ENCODE data around the gene TPX2. TPM values are rescaled to one million over a fixed set of nuclear protein-coding genes. Genes with fewer than 3 reads are reported as not detected.

The TPX2 gene
- total RNA-seq, 1 donor from 2014 or later, result 126 TPM

GRCh38 chr20:31700747-31701146 lies 38.3 kb upstream of the TPX2 start:
- DNase-seq (ENCODE audit: low read depth), result no peak
- no peak overlapping the region for H3K4me3 ChIP-seq (ENCODE audit: low read depth, low read length)
- TF ChIP-seq CTCF (conservative IDR thresholded peaks at IDR 0.05; ENCODE audit: low read depth, low read length), result no peak

- TF ChIP-seq CTCF (conservative IDR thresholded peaks at IDR 0.05; ENCODE audit: low read depth, low read length), result no peak
- H3K4me3 ChIP-seq (ENCODE audit: low read depth, low read length), result no peak overlapping the region
- no peak for DNase-seq (ENCODE audit: low read depth)
Observed at GRCh38 chr20:31701591-31701990, 37.5 kb upstream of the TPX2 start.

- no peak overlapping the region for H3K4me3 ChIP-seq (ENCODE audit: low read depth, low read length)
- TF ChIP-seq CTCF (conservative IDR thresholded peaks at IDR 0.05; ENCODE audit: low read depth, low read length), result no peak
- peak; percentile 79 for DNase-seq (ENCODE audit: low read depth)
Observed at GRCh38 chr20:31704225-31705119, 34.6 kb upstream of the TPX2 start.

- TF ChIP-seq CTCF (conservative IDR thresholded peaks at IDR 0.05; ENCODE audit: low read depth, low read length), result no peak
- H3K4me3 ChIP-seq (ENCODE audit: low read depth, low read length), result no peak overlapping the region
- DNase-seq (ENCODE audit: low read depth), result no peak
Observed at GRCh38 chr20:31705191-31705590, 33.9 kb upstream of the TPX2 start.

GRCh38 chr20:31705598-31706597 lies 33.2 kb upstream of the TPX2 start:
- H3K4me3 ChIP-seq (ENCODE audit: low read depth, low read length), result no peak overlapping the region
- no peak for TF ChIP-seq CTCF (conservative IDR thresholded peaks at IDR 0.05; ENCODE audit: low read depth, low read length)
- no peak for DNase-seq (ENCODE audit: low read depth)

GRCh38 chr20:31706607-31707257 lies 32.4 kb upstream of the TPX2 start:
- H3K4me3 ChIP-seq (ENCODE audit: low read depth, low read length), result no peak overlapping the region
- no peak for DNase-seq (ENCODE audit: low read depth)
- TF ChIP-seq CTCF (conservative IDR thresholded peaks at IDR 0.05; ENCODE audit: low read depth, low read length), result no peak
